ENCODE results near the gene FXYD1.

- no peak for TF ChIP-seq POLR2AphosphoS5 (IDR thresholded peaks at IDR 0.05; ENCODE audit: insufficient read depth, low read depth, low read length)
- no peak for TF ChIP-seq POLR2A (IDR thresholded peaks at IDR 0.05; ENCODE audit: low read depth, low read length)
- no peak for TF ChIP-seq CTCF (IDR thresholded peaks at IDR 0.05; ENCODE audit: extremely low read depth in 1 of 2, insufficient read depth in 1 of 2, low read depth in 1 of 2, low read length in 2 of 2)
Observed at GRCh38 chr19:35117116-35117515, 21.5 kb upstream of the FXYD1 start.
